TTC549 (cell line): Measurements from ENCODE around the gene GIGYF1.
"Not testable (repeated sequence)": the region's sequence is repeated elsewhere in the genome, so short reads cannot be mapped to it uniquely, and the experiment has no call there.

Source experiments
- FAIRE-seq: peaks from 2 replicates; lab custom pipeline; 2012; peaks lifted over from hg19 to GRCh38; lab: Jason Lieb, UNC

Gene GIGYF1

GRCh38 chr7:100706672-100707311 lies 12.7 kb upstream of the GIGYF1 start:
- FAIRE-seq, result no peak

DNA sequence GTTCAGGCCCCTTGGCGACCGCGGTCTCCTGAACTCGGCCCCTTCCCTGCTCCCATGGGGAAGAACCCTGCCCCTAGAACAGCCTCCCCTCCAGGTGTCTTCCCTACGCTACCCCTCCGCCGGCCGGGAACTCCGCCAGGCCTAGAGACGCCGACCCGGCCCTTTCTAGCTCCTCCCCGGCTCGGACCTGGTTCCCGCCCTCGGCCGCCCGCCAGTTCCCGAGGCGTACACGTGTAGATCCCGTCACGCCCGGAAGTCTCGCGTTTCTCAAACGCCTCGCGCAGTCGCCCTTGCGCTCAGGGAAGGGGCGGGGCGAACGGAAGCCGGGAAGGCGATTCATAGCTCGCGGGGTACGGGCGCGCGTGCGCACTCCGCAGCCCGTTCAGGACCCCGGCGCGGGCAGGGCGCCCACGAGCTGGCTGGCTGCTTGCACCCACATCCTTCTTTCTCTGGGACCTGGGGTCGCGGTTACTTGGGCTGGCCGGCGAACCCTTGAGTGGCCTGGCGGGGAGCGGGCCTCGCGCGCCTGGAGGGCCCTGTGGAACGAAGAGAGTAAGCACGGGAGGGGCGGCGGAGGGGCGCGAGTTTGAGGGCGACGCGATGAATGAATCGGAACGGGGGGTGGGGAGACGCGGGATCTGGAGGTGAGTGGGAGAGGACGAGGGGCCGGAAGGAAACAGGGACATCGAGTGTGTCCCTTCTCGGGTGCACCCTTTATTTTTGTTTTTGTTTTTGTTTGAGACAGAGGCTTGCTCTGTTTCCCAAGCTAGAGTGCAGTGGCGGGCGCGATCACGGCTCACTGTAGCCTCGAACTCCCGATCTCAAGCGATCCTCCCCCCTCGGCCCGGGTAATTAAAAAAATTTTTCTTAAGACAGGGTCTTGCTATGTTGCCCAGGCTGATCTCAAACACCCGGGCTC lies 12.0 kb upstream of the GIGYF1 start, which contains the start of gene POP7:
Gene POP7, plus strand, starts transcription at position 369 of the 919 bp plus-strand sequence. CDS start 710 bp downstream, outside the sequence.
- FAIRE-seq, result peak; percentile 78

DNA sequence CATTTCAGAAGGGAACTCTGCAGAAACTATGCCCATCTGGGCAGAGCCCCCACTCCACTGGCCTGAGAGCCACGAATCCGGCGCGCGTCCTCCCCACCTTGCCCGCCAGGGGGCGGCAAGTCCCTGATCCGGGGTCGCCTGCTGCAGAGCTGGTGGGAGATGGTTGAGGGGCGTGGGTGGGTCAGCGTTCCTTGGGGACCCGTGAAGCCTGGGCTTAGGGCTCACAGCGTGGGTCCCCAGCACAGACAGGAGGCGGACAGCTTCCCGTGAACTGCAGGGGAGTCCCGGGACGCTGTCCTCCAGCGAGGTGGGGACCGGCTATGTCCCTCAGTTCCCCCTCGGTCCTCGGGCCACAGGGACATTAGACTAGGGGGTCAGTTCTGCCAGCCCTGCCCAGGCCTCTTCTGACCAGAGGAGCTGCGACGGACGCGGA lies 11.3 kb upstream of the GIGYF1 start:
- FAIRE-seq, result no peak

GRCh38 chr7:100701089-100701488 lies 7.0 kb upstream of the GIGYF1 start:
- not testable (repeated sequence) for FAIRE-seq

- FAIRE-seq, result no peak
Observed at GRCh38 chr7:100699018-100699417, 5.0 kb upstream of the GIGYF1 start.

DNA sequence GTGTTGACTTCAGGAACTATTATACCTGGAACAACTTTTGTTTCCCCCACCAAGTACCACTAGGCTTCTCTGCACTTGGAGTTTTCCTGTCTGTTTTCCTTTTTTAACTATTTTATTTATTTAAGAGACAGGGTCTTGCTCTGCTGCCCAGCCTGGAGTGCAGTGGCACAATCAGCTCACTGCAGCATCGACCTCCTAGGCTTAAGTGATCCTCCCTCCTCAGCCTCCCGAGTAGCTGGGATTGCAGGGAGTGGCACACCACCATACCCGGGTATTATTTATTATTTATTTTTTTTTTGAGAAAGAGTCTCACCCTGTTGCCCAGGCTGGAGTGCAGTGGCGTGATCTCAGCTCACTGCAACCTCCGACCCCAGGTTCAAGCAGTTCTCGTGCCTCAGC lies 2.1 kb upstream of the GIGYF1 start:
- FAIRE-seq, result no peak

- no peak for FAIRE-seq
Observed at GRCh38 chr7:100693312-100694097, 545 bp downstream of the GIGYF1 start.

DNA sequence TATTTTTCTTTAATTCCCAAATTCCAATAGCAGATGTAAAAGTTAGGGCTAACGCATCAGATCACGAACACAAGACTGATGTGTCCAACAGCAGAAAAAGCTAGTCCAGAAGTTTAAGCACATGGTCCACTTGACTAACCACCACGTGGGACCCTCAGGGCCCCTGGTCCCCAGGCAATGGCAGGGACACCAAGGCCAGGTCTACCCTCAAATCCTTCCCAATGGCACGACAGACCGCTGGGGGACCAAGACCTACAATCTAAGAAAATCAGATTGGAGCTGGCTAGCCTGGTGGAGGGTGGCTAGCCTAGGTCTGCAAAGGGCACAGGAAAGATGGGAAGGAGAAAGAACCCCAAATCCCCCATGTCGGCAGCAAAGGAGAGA lies 1.5 kb downstream of the GIGYF1 start:
- FAIRE-seq, result no peak

DNA sequence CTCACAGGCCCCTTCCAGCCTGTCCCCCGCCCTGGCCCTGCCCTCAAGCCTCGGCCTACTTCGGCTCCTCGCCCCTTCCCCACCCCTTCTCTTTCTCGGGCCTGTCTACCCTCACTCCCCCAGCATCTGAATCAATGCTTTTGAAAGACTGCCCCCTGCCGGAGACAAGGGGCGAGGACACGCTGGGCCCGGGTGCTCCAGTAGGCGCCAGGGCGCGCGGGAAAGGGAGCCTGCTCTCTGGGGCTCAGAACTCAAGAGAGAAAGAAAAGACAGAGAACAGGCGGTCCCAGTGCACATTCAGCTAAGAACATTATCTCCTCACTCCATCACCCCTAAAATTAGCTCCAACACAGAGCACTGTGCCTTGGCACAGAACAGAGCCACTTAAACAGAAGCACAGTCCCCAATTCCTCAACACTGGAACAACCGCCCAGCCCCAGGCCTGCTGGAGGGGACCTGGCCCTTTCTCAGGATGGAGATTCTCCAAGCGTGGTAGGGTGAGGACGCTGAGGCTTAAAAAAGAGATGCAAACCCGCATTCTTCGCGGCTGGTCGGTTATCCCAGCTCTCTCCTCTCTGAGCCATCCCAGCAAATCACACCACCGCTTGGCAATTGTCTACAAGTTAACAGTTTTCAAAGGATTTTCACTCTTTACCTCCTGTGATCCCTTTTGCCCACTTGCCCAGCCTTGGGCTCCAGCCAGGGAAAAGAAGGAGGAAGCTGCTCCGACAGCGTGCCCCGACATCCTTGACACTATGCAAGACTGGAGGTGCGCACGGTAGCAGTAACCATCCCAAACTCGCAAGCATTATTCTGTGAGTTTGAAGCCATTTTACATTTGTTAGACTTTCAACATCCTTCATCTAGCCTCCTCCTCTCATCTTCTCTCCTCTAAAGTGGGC lies 2.1 kb downstream of the GIGYF1 start:
- FAIRE-seq, result peak; percentile 36

GRCh38 chr7:100689230-100690135 lies 4.6 kb downstream of the GIGYF1 start:
- no peak for FAIRE-seq

DNA sequence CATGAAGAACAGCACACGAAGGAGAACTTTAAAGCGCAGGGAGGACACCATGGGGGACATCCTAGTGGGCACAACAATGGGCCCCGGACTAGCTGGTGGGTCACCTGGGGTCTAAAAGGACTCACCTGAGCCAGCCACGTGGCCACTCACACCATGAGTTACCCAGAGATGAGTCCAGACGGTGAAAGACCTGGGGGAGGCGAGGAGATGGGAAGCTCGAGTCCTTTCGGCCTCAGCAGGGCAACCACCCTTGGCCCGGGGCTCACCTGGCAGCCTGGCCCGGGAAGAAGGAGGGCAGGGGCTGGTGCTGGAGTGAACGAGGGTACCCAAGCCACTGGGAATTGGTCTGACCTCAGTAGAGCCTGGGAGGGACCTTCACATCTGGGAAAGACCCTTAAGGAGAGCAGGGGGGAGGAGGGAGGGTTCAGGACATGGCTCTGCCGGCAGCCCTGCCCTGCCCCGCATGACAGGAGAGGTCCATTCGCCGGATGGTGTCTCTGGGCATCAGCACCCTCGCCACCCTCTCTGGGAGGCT lies 5.7 kb downstream of the GIGYF1 start:
- no peak for FAIRE-seq

DNA sequence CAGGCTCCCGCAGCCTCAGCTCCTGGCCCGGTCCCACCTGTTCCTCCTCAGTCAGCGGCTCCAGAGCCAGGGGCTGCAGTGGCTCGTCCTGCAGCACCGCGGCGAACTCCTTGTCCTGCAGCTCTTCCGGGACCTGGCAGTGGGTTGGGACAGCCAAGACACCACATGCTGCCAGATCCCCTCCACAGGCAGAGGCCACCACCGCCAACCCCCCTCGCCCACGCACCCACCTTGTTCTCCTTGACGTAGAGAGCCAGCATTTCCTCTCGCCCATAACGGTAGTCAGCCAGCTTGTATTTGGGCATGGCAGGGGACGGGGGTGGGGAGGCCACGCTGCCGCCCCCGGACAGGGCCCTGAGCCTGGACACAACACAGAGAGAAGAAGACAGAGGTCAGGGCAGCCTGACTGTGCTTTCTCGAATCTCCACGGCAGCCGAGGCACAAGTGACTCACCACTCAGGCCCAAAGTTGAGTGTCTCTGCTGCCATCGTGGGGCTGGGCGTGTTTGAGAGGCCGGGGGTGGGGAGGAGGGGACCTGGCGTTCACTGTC lies 6.2 kb downstream of the GIGYF1 start:
- no peak for FAIRE-seq

DNA sequence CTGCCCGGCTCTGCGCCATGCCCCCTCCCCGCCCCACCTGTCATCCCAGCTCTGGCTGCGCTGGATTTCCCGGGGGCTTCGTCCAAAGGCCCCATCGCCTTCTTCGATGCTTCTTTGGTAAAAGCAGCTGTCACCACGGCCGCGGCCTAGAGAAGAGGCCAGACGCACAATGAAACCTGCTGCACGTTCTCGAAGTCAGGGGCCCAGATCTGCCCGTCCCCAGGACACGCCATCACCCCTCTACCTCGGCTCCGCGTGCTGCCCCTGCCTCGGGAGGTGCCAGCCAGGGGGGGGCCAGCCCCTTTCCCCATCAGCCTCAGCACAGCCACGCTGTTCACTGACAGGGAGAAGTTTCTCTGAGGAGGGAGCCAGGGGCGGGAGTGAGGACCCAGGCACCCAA lies 6.8 kb downstream of the GIGYF1 start:
- FAIRE-seq, result no peak

DNA sequence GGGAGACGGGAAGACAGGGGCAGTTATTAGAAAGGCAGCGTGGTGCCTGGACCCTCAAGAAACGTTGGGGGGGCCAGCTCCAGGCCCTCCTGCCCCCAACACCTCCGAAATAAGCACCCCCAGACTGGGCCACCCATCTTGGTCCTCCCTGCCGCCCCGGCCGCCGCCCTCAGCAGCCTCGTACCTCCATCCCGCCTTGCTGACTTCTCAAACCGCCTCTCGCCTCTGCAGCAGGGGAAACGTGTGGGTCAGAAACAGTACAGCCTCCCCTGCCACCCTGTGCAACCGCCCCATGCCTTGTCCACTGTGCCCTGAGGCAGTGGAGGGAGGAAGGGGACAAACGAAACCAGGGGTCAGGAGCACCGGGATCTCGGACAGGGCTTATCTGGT lies 7.2 kb downstream of the GIGYF1 start:
- no peak for FAIRE-seq

DNA sequence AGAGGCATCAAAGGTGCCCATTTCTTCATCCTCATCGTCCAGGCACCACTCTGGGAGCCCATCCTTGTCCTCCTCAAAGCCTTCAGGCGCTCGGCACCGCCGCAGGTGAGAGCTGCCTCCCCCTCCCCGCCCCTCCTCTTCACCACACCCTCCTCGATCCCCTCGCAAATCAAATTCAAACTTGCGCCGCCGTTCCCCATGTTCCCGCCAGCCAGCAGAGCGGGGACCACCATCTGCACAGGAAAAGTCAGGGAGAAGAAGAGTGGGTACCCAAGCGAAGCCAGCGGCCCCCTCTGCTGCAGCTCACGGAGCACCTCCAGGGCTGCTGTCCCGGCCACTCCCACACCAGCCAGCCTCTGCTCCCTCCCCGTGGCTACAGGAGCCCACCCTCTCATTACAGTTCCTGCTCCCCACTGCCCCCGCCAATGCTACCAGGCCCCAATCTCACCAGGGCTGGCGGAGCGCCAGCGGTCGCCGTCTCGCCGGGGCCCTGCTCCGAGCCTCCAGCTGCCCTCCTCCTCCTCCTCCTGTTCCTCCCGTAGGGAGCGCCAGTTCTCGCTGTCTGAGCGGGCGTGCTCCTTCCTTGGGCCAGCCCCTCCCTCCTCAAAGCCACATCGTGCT lies 7.7 kb downstream of the GIGYF1 start:
- FAIRE-seq, result no peak

- FAIRE-seq, result no peak
Observed at GRCh38 chr7:100685631-100686145, 8.4 kb downstream of the GIGYF1 start.

DNA sequence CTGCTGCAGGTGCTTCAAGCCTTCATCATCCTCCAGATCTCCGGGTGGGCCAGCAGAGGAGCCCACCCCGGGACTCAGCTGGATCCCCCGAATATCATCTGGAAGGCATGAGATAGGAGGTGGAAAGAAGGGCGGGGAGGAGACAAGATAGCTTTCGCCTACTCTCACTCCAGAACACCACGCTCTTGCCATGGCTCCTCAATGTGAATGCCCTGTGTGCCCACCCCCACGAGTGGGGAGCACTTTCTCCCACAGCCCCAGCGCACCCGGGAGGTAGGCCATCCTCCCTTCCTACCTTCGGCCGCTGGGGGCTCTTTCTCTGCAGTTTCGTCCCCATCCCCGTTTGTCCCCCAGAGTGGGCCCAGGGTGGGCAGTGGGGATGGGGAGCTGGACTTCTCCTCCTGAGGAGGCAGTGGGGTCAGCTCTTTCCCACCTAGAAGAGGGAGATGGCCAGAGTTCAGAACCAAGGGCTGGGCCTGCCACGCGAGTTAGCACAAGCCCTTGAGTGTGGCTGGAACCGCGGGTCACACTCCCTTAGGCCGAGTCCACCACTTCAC lies 8.9 kb downstream of the GIGYF1 start:
- no peak for FAIRE-seq

GRCh38 chr7:100684534-100685042 lies 9.5 kb downstream of the GIGYF1 start:
- no peak for FAIRE-seq
